A549 (cell line): Measurements from ENCODE around the gene CCR5AS.

Source experiments
- BHLHE40 ChIP-seq: IDR thresholded peaks from 2 replicates; pipeline ENCODE4 v1.6.1; 2012; ENCODE audit warnings: low read depth, low read length, inconsistent platforms
- CBX2 ChIP-seq: fragments of 200-600 bp; sonication (generic); IDR thresholded peaks from 2 replicates; pipeline ENCODE4 v1.6.1; 2016; ENCODE audit warnings: low read depth, mild to moderate bottlenecking, borderline replicate concordance
- CBX8 ChIP-seq: fragments of 200-600 bp; sonication (generic); IDR thresholded peaks from 2 replicates; pipeline ENCODE4 v1.6.1; 2016
- EP300 ChIP-seq, 2 experiments: fragments of >200 bp; sonication (Bioruptor Twin); formaldehyde crosslinking; IDR thresholded peaks; 2 replicates in 1 of 2; 3 replicates in 1 of 2; pipeline ENCODE4 v1.6.1; 2016 to 2017
- FOSB ChIP-seq: fragments of 250-450 bp; sonication (Bioruptor Pico); IDR thresholded peaks from 2 replicates; pipeline ENCODE4 v1.5.0; 2020; ENCODE audit warnings: mild to moderate bottlenecking, moderate library complexity
- MAFK ChIP-seq: fragments of 450-650 bp; IDR thresholded peaks from 2 replicates; pipeline ENCODE4 v1.6.1; 2014; ENCODE audit not compliant: partially characterized antibody
- NFE2L2 ChIP-seq: fragments of 150-350 bp; conservative IDR thresholded peaks from 2 replicates; pipeline ENCODE4 v1.6.1; 2014; ENCODE audit warnings: low read length
- NR3C1 ChIP-seq: fragments of >200 bp; sonication (Bioruptor Twin); formaldehyde crosslinking; IDR thresholded peaks from 3 replicates; pipeline ENCODE4 v1.6.1; 2017
- POLR2A ChIP-seq: IDR thresholded peaks from 2 replicates; pipeline ENCODE4 v1.6.1; 2012; ENCODE audit warnings: mild to moderate bottlenecking, low read length
- RFX5 ChIP-seq: fragments of 450-650 bp; IDR thresholded peaks from 2 replicates; pipeline ENCODE4 v1.7.1; 2014; ENCODE audit warnings: antibody characterized with exemption, mild to moderate bottlenecking, moderate library complexity
- SMC3 ChIP-seq: fragments of >200 bp; sonication (Bioruptor Twin); formaldehyde crosslinking; IDR thresholded peaks from 3 replicates; pipeline ENCODE4 v1.6.1; 2018; ENCODE audit warnings: inconsistent platforms
- TF ChIP-seq, protein P1 (sequence below): IDR thresholded peaks from 2 replicates; pipeline ENCODE4 v1.6.1; 2012
- TF ChIP-seq, protein P2 (sequence below): fragments of 200-600 bp; sonication (generic); IDR thresholded peaks from 2 replicates; pipeline ENCODE4 v1.6.1; 2016; ENCODE audit warnings: antibody characterized with exemption, mild to moderate bottlenecking, moderate library complexity
- TF ChIP-seq, protein P3 (sequence below): fragments of >200 bp; sonication (Bioruptor Twin); formaldehyde crosslinking; IDR thresholded peaks from 3 replicates; pipeline ENCODE4 v1.5.1; 2016

DNA sequence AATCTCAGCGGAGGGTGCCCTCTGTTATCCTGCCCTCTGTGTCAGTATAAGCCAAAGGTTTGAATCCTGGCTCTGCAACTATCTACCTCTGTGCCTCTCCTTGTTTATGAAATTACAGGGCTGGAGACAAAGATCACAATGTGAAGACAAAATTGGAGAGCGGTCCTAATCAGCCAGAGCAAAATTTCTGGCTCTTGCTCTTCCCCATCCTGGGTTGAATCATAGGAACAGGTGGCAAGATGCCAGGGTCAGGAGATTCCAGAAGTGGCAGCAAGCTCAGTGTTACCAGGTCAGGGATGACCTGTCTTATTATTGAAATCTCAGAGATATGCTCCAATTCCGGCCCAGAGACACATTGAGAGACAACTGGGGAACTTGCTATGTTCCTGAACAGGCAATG, 55.2 kb downstream of the CCR5AS start:
- TF ChIP-seq, protein P1, sequence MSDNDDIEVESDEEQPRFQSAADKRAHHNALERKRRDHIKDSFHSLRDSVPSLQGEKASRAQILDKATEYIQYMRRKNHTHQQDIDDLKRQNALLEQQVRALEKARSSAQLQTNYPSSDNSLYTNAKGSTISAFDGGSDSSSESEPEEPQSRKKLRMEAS = no peak
- TF ChIP-seq MAFK = no peak
- TF ChIP-seq, protein P2, sequence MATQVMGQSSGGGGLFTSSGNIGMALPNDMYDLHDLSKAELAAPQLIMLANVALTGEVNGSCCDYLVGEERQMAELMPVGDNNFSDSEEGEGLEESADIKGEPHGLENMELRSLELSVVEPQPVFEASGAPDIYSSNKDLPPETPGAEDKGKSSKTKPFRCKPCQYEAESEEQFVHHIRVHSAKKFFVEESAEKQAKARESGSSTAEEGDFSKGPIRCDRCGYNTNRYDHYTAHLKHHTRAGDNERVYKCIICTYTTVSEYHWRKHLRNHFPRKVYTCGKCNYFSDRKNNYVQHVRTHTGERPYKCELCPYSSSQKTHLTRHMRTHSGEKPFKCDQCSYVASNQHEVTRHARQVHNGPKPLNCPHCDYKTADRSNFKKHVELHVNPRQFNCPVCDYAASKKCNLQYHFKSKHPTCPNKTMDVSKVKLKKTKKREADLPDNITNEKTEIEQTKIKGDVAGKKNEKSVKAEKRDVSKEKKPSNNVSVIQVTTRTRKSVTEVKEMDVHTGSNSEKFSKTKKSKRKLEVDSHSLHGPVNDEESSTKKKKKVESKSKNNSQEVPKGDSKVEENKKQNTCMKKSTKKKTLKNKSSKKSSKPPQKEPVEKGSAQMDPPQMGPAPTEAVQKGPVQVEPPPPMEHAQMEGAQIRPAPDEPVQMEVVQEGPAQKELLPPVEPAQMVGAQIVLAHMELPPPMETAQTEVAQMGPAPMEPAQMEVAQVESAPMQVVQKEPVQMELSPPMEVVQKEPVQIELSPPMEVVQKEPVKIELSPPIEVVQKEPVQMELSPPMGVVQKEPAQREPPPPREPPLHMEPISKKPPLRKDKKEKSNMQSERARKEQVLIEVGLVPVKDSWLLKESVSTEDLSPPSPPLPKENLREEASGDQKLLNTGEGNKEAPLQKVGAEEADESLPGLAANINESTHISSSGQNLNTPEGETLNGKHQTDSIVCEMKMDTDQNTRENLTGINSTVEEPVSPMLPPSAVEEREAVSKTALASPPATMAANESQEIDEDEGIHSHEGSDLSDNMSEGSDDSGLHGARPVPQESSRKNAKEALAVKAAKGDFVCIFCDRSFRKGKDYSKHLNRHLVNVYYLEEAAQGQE = no peak
- no peak for TF ChIP-seq CBX2
- no peak for TF ChIP-seq FOSB
- TF ChIP-seq, protein P3, sequence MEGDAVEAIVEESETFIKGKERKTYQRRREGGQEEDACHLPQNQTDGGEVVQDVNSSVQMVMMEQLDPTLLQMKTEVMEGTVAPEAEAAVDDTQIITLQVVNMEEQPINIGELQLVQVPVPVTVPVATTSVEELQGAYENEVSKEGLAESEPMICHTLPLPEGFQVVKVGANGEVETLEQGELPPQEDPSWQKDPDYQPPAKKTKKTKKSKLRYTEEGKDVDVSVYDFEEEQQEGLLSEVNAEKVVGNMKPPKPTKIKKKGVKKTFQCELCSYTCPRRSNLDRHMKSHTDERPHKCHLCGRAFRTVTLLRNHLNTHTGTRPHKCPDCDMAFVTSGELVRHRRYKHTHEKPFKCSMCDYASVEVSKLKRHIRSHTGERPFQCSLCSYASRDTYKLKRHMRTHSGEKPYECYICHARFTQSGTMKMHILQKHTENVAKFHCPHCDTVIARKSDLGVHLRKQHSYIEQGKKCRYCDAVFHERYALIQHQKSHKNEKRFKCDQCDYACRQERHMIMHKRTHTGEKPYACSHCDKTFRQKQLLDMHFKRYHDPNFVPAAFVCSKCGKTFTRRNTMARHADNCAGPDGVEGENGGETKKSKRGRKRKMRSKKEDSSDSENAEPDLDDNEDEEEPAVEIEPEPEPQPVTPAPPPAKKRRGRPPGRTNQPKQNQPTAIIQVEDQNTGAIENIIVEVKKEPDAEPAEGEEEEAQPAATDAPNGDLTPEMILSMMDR = no peak
- TF ChIP-seq SMC3 = no peak
- no peak for TF ChIP-seq BHLHE40
- no peak for TF ChIP-seq CBX8
- TF ChIP-seq EP300 (IDR thresholded peaks at IDR 0.05) = no peak
- no peak for TF ChIP-seq POLR2A
- TF ChIP-seq RFX5 = no peak
- no peak for TF ChIP-seq NFE2L2
- TF ChIP-seq NR3C1 = no peak
